Spleen (tissue), 13 donors: Measurements from ENCODE around the gene SDC3. TPM values are rescaled to one million over a fixed set of nuclear protein-coding genes. Genes with fewer than 3 reads are reported as not detected.

Experiments used
- DNase-seq: peaks from one replicate; pipeline ENCODE4 v3.0.0-alpha.2; 2020
- H3K27ac ChIP-seq, 8 donors: fragments of 200-600 bp; sonication (generic) in 7 of 8; 1 replicate in 4 of 8; 2 replicates in 4 of 8; pipeline versions ENCODE4 v1.5.0 to v1.8.0; 2016 to 2021; ENCODE audit warnings: inconsistent platforms in 4 of 8, mild to moderate bottlenecking in 4 of 8, moderate library complexity in 1 of 8
- H3K27me3 ChIP-seq, 7 donors: fragments of 200-600 bp; sonication (generic) in 6 of 7; replicated peaks in 1 of 7; 1 replicate in 4 of 7; 2 replicates in 3 of 7; pipeline versions ENCODE4 v1.5.0 to v1.8.0; 2016 to 2021; ENCODE audit warnings: inconsistent platforms in 3 of 7, mild to moderate bottlenecking in 1 of 7
- H3K36me3 ChIP-seq, 6 donors: fragments of 200-600 bp; sonication (generic) in 5 of 6; 1 replicate in 4 of 6; 2 replicates in 2 of 6; pipeline versions ENCODE4 v1.5.0 to v1.8.0; 2016 to 2021; ENCODE audit warnings: inconsistent platforms in 2 of 6
- H3K4me1 ChIP-seq, 6 donors: fragments of 200-600 bp; sonication (generic) in 5 of 6; 1 replicate in 3 of 6; 2 replicates in 3 of 6; pipeline versions ENCODE4 v1.5.0 to v1.8.0; 2016 to 2021; ENCODE audit warnings: inconsistent platforms in 3 of 6
- H3K4me3 ChIP-seq, 8 donors: fragments of 200-600 bp; sonication (generic) in 7 of 8; 1 replicate in 4 of 8; 2 replicates in 4 of 8; pipeline versions ENCODE4 v1.5.0 to v1.8.0; 2016 to 2021; ENCODE audit warnings: inconsistent platforms in 4 of 8, mild to moderate bottlenecking in 4 of 8, moderate library complexity in 2 of 8
- H3K9me3 ChIP-seq, 8 donors: fragments of 200-600 bp; sonication (generic) in 7 of 8; 1 replicate in 4 of 8; 2 replicates in 4 of 8; pipeline versions ENCODE4 v1.5.0 to v1.8.0; 2016 to 2021; ENCODE audit warnings: inconsistent platforms in 4 of 8
- POLR2A ChIP-seq, 3 donors: fragments of 450-650 bp; IDR thresholded peaks; one replicate each; pipeline ENCODE4 v1.5.1; 2017; ENCODE audit warnings: antibody characterized with exemption in 3 of 3, mild to moderate bottlenecking in 1 of 3
- POLR2AphosphoS5 ChIP-seq, 3 donors: sonication (generic); formaldehyde crosslinking; IDR thresholded peaks; one replicate each; pipeline ENCODE4 v1.5.1; 2017; ENCODE audit warnings: antibody characterized with exemption in 3 of 3
- WGBS, 5 donors: extraction: QIAGEN DNeasy Blood & Tissue Kit in 3 of 5; methylation state at CpG; one replicate each; pipeline versions ENCODE4 v1.1.5 to v1.1.7; 2013 to 2018; 5-methylcytosine and 5-hydroxymethylcytosine counted together
- intact Hi-C: fragments of 100-400 bp; cut with DNase I; formaldehyde crosslinking; loops from one replicate; pipeline ENCODE4 v1.15.0; 2023; ENCODE audit warnings: low total_unique reads
- long read RNA-seq, 2 donors: transcript quantifications; one replicate each; lab custom pipeline, GENCODE V29; 2026
- polyA plus RNA-seq, 3 donors: library from polyadenylated mRNA; stranded (reverse); fragments of 200-250 nt; gene quantifications; one replicate each; pipeline ENCODE4 v1.2.1, GENCODE V29; 2013
- total RNA-seq, 7 donors: library from RNA; depleted of rRNA in 3 of 7; stranded (reverse); fragments of >200 nt in 3 of 7; fragmentation: NEBNext Ultra II Directional in 4 of 7; extraction: Animal tissue kit (Norgen Biotek cat#: 25700) in 4 of 7; gene quantifications; one replicate each; pipeline versions ENCODE4 v1.1.0 to v1.2.1, GENCODE V29; 2016 to 2021
- TF ChIP-seq, protein P1 (sequence below), 11 experiments: fragments of 200-600 bp in 7 of 11; fragments of 450-650 bp in 4 of 11; sonication (generic) in 4 of 11; IDR thresholded peaks in 8 of 11; conservative IDR thresholded peaks in 3 of 11; 1 replicate in 7 of 11; 2 replicates in 4 of 11; pipeline versions ENCODE4 v1.4.0 to v1.8.0; 2016 to 2021; ENCODE audit warnings: antibody characterized with exemption in 11 of 11, inconsistent platforms in 4 of 11, mild to moderate bottlenecking in 1 of 11
- donor health status: healthy with polysubstance abuse.
- donor health status: DM: no; HTN: no; CAD: no; lungs with moderate emphysema.
- donor health status: DM: no; HTN: no; CAD: no.
- donor health status: Bipolar disorder and iron deficiency.
- donor health status: healthy.
- donor health status: DM: no; HTN: no; CAD: no.
- donor health status: DM: yes; HTN: yes; CAD: no.

SDC3 gene, protein sequence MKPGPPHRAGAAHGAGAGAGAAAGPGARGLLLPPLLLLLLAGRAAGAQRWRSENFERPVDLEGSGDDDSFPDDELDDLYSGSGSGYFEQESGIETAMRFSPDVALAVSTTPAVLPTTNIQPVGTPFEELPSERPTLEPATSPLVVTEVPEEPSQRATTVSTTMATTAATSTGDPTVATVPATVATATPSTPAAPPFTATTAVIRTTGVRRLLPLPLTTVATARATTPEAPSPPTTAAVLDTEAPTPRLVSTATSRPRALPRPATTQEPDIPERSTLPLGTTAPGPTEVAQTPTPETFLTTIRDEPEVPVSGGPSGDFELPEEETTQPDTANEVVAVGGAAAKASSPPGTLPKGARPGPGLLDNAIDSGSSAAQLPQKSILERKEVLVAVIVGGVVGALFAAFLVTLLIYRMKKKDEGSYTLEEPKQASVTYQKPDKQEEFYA
- total RNA-seq (100 to 1,000 TPM; 134 to 347 (median 175) TPM), polyA plus RNA-seq (10 to 100 TPM in 2 of 3 donors, 1 to 10 TPM in 1; 8.0 to 43.5 (median 14.5) TPM)
- long read RNA-seq, donor 1, full-length matches to known transcripts, result 30 of 58 reads
- long read RNA-seq, donor 1, partial matches to known transcripts, result 28 of 58 reads
- long read RNA-seq, donor 1, other reads (novel, unspliced or antisense), result 0 of 58 reads
- long read RNA-seq, donor 2, full-length matches to known transcripts, result 22 of 29 reads
- long read RNA-seq, donor 2, partial matches to known transcripts, result 7 of 29 reads
- long read RNA-seq, donor 2, other reads (novel, unspliced or antisense), result 0 of 29 reads

DNA sequence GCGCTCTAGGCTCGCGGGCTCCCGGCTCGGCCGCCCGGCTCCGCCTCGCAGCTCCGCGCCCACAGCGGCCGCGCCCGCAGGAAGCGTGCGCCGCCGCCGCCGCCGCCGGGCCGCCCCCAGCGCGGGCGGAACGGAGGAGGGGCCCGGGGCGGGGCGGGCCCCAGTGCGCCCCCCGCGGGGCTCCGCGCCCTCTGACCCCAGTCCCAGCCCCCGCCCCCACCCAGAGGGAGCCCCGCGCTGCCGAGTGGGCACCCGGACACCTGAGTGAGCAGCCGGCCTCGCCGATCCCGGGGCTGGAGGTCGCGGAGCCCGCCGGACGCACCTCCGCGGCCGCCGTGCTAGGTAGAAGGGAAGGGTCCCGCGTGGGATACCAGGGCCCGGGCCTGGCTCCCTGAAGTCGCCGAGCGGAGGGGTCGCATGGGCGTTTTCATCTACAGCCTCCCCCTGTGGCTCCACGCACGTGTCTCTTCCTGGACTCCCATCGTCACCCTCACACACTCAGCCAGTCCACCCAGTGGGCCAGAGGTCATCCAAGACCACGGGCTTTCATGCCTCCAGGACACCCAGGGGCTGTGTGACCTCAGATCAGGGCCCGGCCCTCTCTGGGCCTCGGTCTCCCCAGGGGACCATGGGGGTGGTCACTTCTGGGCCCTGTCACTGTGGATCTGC is at the start of gene SDC3:
SDC3 (minus strand) TSS at position 63 of the 669 bp plus-strand sequence. CDS start 172 bp downstream, outside the sequence.
- Histone ChIP-seq H3K9me3 (no peaks in the 10 kb centered on the region), H3K27me3 (peaks cover 0 to 43% (median 14%) of the 10 kb centered on the region in 7 donors), H3K4me3 (peak within 1 kb of the TSS; percentile 27 to 70 (median 40)), H3K4me1 (peaks cover 10 to 90% (median 59%) of the 10 kb centered on the region in 6 donors), H3K27ac (peak within 1 kb of the TSS in 7 of 8 donors; percentile 44 to 84 (median 76)), H3K36me3 (no peaks in the 10 kb centered on the region)
- WGBS, 5 donors, result 2 to 5% (median 3%) methylated on average over 23 to 65 of the region's 68 CpGs
- TF ChIP-seq POLR2A (IDR thresholded peaks at IDR 0.05) (no peak), POLR2AphosphoS5 (IDR thresholded peaks at IDR 0.05) (peak in 1 of 3 donors; percentile 52)
- DNase-seq, result peak; percentile 80
- intact Hi-C loops, result no loop called here

DNA sequence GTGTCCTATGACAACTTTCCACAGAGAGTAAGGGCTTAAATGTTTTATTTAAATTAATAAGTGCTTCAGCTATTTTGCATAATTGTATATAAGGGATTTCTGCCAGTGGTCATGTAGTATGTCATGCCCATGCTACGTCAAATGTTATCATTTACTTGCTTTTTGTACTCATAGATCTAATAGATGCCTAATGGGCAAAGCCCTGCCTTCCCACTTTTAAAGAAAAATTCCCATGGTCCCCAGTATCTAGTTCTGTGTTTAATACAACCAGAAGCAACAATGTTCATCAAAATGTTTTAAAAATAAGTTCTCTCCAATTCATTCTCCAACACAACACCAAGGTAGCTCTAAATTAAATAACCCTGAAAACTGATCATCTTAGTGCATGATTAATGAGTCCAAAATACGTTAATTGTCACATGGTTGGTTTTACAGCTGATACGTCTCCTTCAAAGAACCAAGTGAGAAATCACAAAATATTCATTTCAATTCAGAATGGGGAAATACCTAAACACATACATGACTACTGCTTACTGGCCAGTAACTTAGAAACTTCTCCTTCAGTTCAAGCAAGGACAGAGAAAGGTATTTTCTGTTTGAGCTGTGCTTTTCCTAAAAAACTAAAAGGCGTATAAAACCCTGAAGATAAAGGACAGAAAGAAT is 49.1 kb upstream of the SDC3 start:
- intact Hi-C loops, result no loop called here
- Histone ChIP-seq H3K36me3 (peaks cover 0 to 98% (median 57%) of the 10 kb centered on the region in 6 donors), H3K4me3 (no peak overlapping the region), H3K27ac (no peak overlapping the region), H3K4me1 (peaks cover 0 to 29% (median 0%) of the 10 kb centered on the region in 6 donors), H3K27me3 (no peaks in the 10 kb centered on the region), H3K9me3 (no peaks in the 10 kb centered on the region)
- TF ChIP-seq, protein P1, sequence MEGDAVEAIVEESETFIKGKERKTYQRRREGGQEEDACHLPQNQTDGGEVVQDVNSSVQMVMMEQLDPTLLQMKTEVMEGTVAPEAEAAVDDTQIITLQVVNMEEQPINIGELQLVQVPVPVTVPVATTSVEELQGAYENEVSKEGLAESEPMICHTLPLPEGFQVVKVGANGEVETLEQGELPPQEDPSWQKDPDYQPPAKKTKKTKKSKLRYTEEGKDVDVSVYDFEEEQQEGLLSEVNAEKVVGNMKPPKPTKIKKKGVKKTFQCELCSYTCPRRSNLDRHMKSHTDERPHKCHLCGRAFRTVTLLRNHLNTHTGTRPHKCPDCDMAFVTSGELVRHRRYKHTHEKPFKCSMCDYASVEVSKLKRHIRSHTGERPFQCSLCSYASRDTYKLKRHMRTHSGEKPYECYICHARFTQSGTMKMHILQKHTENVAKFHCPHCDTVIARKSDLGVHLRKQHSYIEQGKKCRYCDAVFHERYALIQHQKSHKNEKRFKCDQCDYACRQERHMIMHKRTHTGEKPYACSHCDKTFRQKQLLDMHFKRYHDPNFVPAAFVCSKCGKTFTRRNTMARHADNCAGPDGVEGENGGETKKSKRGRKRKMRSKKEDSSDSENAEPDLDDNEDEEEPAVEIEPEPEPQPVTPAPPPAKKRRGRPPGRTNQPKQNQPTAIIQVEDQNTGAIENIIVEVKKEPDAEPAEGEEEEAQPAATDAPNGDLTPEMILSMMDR (IDR thresholded peaks at IDR 0.05 in 8 of 11, conservative IDR thresholded peaks at IDR 0.05 in 3 of 11), result no peak
- TF ChIP-seq POLR2AphosphoS5 (IDR thresholded peaks at IDR 0.05), result no peak
- no peak for TF ChIP-seq POLR2A (IDR thresholded peaks at IDR 0.05)
- WGBS, 5 donors, result 72 to 87% (median 80%) methylated on average over 4 of the region's 4 CpGs
- DNase-seq, result no peak

DNA sequence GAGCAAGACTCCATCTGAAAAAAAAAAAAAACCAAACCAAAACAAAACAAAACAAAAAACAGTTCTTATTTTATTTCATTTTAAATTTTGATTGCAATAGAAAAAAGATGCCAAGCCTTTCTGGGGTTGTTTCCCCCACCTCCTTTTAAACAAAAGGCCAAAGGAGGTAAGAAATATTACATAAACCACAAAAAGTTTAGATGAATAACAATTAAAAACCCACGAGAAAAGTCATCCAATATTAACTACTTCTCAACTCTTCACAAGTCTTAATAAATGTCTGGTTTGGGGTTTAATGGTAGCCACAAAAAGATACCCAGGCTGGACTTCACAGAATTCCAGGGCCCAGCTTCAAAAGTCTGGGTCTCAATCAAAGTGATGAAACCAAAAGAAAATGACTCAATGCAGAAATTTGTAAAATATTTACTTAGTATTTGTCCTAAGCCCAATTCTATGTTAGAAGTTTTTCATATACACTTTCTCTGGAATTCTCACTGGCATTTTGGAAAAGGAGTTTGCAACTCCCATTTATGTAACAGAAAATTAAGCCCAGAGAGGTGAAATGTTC is 47.0 kb upstream of the SDC3 start:
- TF ChIP-seq POLR2AphosphoS5 (IDR thresholded peaks at IDR 0.05) (no peak), POLR2A (IDR thresholded peaks at IDR 0.05) (no peak)
- TF ChIP-seq, protein P1 (IDR thresholded peaks at IDR 0.05 in 8 of 11, conservative IDR thresholded peaks at IDR 0.05 in 3 of 11), result no peak
- no peaks in the 10 kb centered on the region for H3K27me3 ChIP-seq
- H3K9me3 ChIP-seq, result no peaks in the 10 kb centered on the region
- intact Hi-C loops, result no loop called here
- peaks cover 0 to 24% (median 0%) of the 10 kb centered on the region in 6 donors for H3K4me1 ChIP-seq
- no peak overlapping the region for H3K27ac ChIP-seq
- no peak overlapping the region for H3K4me3 ChIP-seq
- WGBS, 5 donors, result 44 to 69% (median 55%) methylated on average over 1 of the region's 1 CpG
- DNase-seq, result no peak
- H3K36me3 ChIP-seq, result peaks cover 8 to 98% (median 63%) of the 10 kb centered on the region in 6 donors

DNA sequence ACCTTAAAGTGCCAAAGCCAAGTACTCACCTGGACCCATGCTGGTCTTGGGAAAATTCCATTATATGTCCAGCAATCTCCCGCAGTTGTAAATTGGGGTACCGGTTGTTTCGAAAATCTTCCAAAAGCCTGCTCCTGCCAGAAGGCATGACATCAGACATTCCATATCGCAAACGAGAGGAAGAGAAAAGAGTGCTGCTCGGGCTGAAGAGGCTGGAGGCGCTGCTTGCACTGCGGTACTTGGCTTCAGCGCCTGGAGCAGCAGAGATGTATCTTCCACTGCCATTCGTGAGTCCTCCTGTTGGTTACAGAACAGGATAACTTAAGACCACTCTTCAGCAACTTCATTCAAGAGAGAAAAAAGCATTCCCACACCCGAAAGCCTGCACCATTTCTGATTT is 45.1 kb upstream of the SDC3 start:
- Histone ChIP-seq H3K27me3 (no peaks in the 10 kb centered on the region), H3K4me3 (no peak overlapping the region), H3K4me1 (peaks cover 0 to 13% (median 0%) of the 10 kb centered on the region in 6 donors), H3K9me3 (no peaks in the 10 kb centered on the region), H3K36me3 (peaks cover 8 to 94% (median 66%) of the 10 kb centered on the region in 6 donors), H3K27ac (no peak overlapping the region)
- no peak for DNase-seq
- WGBS, 5 donors, result 93 to 97% (median 94%) methylated on average over 11 of the region's 11 CpGs
- TF ChIP-seq, protein P1 (IDR thresholded peaks at IDR 0.05 in 8 of 11, conservative IDR thresholded peaks at IDR 0.05 in 3 of 11), result no peak
- no peak for TF ChIP-seq POLR2A (IDR thresholded peaks at IDR 0.05)
- intact Hi-C loops, result no loop called here
